ENCODE results near the gene ARFGEF2. TPM values are rescaled to one million over a fixed set of nuclear protein-coding genes. Genes with fewer than 3 reads are reported as not detected.
A peak's percentile ranks its signal among the peaks of the same experiment; 100 is the strongest.

Gene ARFGEF2
- total RNA-seq, 1 donor from 2014 or later: 26.7 TPM

DNA sequence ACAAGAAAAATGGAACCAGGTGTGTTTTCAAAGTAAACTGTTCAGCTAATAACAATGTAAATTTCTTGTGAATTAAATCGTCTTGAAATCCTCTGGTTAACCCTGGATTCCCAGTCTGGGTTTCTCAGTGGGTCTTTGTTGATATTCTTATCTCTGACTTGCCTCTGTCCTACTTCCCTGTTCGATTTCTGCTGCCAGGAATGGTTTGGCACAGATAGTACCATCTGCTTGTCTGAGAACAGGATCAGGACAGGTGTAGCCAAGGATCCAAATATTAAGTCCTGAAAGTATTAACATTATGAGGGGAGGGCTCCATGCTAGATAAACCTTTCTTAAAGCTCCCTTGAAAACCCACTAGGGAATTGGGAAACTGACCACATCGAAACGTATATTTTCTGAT lies 30.1 kb downstream of the ARFGEF2 start:
- H3K27ac Mint-ChIP-seq: no peak overlapping the region
- no peak for DNase-seq (ENCODE audit: extremely low spot score, unreplicated experiment)
- peaks cover 14% of the 10 kb centered on the region for H3K36me3 Mint-ChIP-seq
- H3K27me3 Mint-ChIP-seq: no peaks in the 10 kb centered on the region
- no peak overlapping the region for H3K4me3 Mint-ChIP-seq
- TF ChIP-seq, protein P1, sequence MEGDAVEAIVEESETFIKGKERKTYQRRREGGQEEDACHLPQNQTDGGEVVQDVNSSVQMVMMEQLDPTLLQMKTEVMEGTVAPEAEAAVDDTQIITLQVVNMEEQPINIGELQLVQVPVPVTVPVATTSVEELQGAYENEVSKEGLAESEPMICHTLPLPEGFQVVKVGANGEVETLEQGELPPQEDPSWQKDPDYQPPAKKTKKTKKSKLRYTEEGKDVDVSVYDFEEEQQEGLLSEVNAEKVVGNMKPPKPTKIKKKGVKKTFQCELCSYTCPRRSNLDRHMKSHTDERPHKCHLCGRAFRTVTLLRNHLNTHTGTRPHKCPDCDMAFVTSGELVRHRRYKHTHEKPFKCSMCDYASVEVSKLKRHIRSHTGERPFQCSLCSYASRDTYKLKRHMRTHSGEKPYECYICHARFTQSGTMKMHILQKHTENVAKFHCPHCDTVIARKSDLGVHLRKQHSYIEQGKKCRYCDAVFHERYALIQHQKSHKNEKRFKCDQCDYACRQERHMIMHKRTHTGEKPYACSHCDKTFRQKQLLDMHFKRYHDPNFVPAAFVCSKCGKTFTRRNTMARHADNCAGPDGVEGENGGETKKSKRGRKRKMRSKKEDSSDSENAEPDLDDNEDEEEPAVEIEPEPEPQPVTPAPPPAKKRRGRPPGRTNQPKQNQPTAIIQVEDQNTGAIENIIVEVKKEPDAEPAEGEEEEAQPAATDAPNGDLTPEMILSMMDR (conservative IDR thresholded peaks at IDR 0.05): no peak
- no peaks in the 10 kb centered on the region for H3K4me1 Mint-ChIP-seq (ENCODE audit: unreplicated experiment)
- no peaks in the 10 kb centered on the region for H3K9me3 Mint-ChIP-seq

DNA sequence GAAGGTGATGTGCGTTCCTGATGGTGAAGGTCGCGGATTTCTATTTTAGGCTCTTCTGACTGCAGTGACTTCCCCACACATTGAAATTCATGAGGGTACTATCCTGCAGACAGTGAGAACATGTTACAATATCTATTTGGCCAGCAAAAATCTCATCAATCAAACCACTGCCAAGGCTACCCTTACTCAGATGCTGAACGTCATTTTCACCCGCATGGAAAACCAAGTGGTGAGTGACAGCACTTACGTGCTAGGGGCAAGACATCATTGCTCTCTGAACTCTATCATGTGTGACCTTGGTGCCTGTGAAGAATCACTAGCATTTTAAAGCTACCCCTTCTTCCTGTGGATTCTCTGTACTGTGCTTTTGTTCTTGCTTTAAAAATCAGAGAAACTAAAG lies 31.1 kb downstream of the ARFGEF2 start:
- Mint-ChIP-seq H3K27me3 (no peaks in the 10 kb centered on the region), H3K4me1 (ENCODE audit: unreplicated experiment) (no peaks in the 10 kb centered on the region), H3K9me3 (no peaks in the 10 kb centered on the region), H3K27ac (no peak overlapping the region), H3K36me3 (peaks cover 20% of the 10 kb centered on the region), H3K4me3 (no peak overlapping the region)
- TF ChIP-seq, protein P1 (conservative IDR thresholded peaks at IDR 0.05): no peak
- no peak for DNase-seq (ENCODE audit: extremely low spot score, unreplicated experiment)

DNA sequence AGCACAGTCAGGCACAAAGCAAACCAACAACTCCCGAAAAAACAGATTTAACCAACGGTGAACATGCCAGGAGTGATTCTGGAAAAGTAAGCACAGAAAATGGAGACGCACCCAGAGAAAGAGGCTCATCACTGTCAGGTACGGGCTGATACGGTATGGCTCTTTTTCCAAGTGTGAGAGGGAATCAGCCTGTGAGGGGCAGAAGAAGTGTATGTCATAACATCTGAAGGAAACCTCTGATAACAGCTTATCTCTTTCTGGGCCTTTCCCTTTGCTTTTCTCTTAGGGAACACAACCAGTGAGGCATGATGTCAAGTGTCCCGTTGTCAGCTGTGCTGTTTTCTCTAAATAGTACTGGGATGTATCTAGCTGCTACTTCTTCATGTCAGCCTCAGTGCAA lies 32.1 kb downstream of the ARFGEF2 start:
- TF ChIP-seq, protein P1 (conservative IDR thresholded peaks at IDR 0.05): no peak
- Mint-ChIP-seq H3K4me1 (ENCODE audit: unreplicated experiment) (no peaks in the 10 kb centered on the region), H3K9me3 (no peaks in the 10 kb centered on the region), H3K36me3 (peaks cover 23% of the 10 kb centered on the region), H3K4me3 (no peak overlapping the region), H3K27ac (no peak overlapping the region), H3K27me3 (no peaks in the 10 kb centered on the region)
- no peak for DNase-seq (ENCODE audit: extremely low spot score, unreplicated experiment)

DNA sequence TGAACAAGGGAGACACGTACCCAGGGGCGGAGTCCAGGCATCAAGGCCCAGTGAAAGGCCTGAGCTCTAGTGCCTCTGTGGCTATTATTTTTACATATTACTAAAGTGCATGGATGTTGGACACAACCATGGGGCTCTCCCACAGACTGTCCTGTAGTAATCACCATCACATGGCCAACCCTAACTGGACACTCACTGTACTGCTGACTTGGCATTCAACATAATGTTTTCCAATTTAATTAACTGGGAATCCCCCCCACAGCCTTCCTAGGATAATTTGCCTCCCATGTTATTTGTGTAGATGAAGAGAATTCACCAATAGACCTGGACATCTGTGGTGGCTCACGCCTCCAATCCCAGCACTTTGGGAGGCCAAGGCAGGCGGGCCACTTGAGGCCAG lies 34.5 kb downstream of the ARFGEF2 start:
- peaks cover 20% of the 10 kb centered on the region for H3K36me3 Mint-ChIP-seq
- H3K9me3 Mint-ChIP-seq: no peaks in the 10 kb centered on the region
- H3K27ac Mint-ChIP-seq: no peak overlapping the region
- TF ChIP-seq, protein P1 (conservative IDR thresholded peaks at IDR 0.05): no peak
- no peak for DNase-seq (ENCODE audit: extremely low spot score, unreplicated experiment)
- H3K4me1 Mint-ChIP-seq (ENCODE audit: unreplicated experiment): no peaks in the 10 kb centered on the region
- H3K4me3 Mint-ChIP-seq: no peak overlapping the region
- H3K27me3 Mint-ChIP-seq: no peaks in the 10 kb centered on the region

DNA sequence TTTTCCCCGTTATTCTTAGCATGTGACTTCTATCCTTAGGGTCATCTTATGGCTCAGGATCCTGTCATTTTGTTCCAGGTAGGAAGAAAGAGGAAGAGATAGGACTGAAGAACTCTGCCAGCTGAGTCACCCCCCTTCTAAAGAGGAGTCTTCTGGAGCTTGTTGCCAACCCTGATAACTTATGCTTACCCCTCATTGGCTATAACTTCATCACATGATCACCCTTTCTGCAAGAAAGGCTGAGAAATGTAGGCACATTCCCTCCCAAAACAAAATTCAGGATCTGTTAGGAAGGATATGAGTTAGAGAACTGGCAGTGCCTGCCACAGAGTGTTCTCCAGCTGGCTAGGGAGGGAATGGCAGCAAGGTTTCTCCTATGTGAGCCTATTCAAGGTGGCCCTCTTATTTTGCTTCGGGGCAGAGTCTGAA lies 35.6 kb downstream of the ARFGEF2 start:
- DNase-seq (ENCODE audit: extremely low spot score, unreplicated experiment): no peak
- H3K36me3 Mint-ChIP-seq: peaks cover 17% of the 10 kb centered on the region
- H3K27ac Mint-ChIP-seq: peak overlapping the region; percentile 42
- no peak overlapping the region for H3K4me3 Mint-ChIP-seq
- no peaks in the 10 kb centered on the region for H3K4me1 Mint-ChIP-seq (ENCODE audit: unreplicated experiment)
- TF ChIP-seq, protein P1 (conservative IDR thresholded peaks at IDR 0.05): no peak
- H3K27me3 Mint-ChIP-seq: no peaks in the 10 kb centered on the region
- no peaks in the 10 kb centered on the region for H3K9me3 Mint-ChIP-seq

DNA sequence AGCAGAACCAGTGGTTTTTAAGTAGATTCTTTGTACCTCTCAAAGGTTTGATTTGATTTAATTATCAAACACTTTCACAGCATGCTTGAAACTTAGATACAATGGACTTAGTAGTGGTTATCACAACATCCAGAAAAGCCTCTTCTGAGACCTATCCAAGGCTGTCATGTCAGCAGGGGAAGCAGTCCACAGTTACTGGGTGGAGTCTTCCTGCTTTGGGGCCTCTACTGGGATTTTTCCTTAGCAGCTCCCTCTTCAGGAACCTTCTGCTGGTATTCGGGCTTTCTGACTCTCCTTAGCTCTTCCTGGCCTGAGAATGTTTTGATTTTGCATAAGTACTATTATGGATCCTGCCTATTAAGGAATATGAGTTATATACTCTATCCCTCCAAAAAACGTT lies 36.0 kb downstream of the ARFGEF2 start:
- no peaks in the 10 kb centered on the region for H3K27me3 Mint-ChIP-seq
- H3K36me3 Mint-ChIP-seq: peaks cover 17% of the 10 kb centered on the region
- H3K4me1 Mint-ChIP-seq (ENCODE audit: unreplicated experiment): no peaks in the 10 kb centered on the region
- peak overlapping the region; percentile 42 for H3K27ac Mint-ChIP-seq
- H3K9me3 Mint-ChIP-seq: no peaks in the 10 kb centered on the region
- no peak overlapping the region for H3K4me3 Mint-ChIP-seq
- DNase-seq (ENCODE audit: extremely low spot score, unreplicated experiment): no peak
- TF ChIP-seq, protein P1 (conservative IDR thresholded peaks at IDR 0.05): no peak

All from type B pancreatic cell (in vitro differentiated cells).